ENCODE results near the gene P2RX1. TPM values are rescaled to one million over a fixed set of nuclear protein-coding genes. Genes with fewer than 3 reads are reported as not detected.

P2RX1 gene
- polyA plus RNA-seq, 2 of the 4 experiments (the other 2 are of a cell fraction) = 0.05 to 0.13 TPM

- Histone ChIP-seq H3K4me1 (no peaks in the 10 kb centered on the region), H3K4me3 (no peak overlapping the region), H3K27ac (no peak overlapping the region), H3K4me2 (no peak overlapping the region), H3K9me3 (no peaks in the 10 kb centered on the region)
- no peak for FAIRE-seq
- DNase-seq (ENCODE audit: low read depth in 1 of 2, low spot score in 1 of 2) = no peak
- ATAC-seq = no peak
- POLR2A ChIA-PET = no interaction called here
- CTCF ChIA-PET = interaction anchor here (1.2 to 2.3 kb wide), 2 partner anchors 24 to 27 kb away, joined by 3 to 8 read pairs; no protein-coding TSS in a partner anchor
- 87% methylated on average over 42 of the region's 48 CpGs for WGBS (ENCODE audit: missing lambda C conversion rate)
- TF ChIP-seq HES2 (IDR thresholded peaks at IDR 0.05) = no peak
- TF ChIP-seq REST (IDR thresholded peaks at IDR 0.05) = no peak
- TF ChIP-seq CEBPB (IDR thresholded peaks at IDR 0.05) = no peak
- TF ChIP-seq E2F6 (IDR thresholded peaks at IDR 0.05; ENCODE audit: borderline replicate concordance, low read depth) = no peak
- TF ChIP-seq HDAC2 (IDR thresholded peaks at IDR 0.05) = no peak
- TF ChIP-seq SREBF2 (IDR thresholded peaks at IDR 0.05) = no peak
- no peak for TF ChIP-seq JUN (IDR thresholded peaks at IDR 0.05)
- no peak for TF ChIP-seq CBX2 (IDR thresholded peaks at IDR 0.05; ENCODE audit: borderline replicate concordance, low read depth)
- no peak for TF ChIP-seq USF2 (IDR thresholded peaks at IDR 0.05)
- TF ChIP-seq CHD2 (IDR thresholded peaks at IDR 0.05; ENCODE audit: low read length, partially characterized antibody) = no peak
- TF ChIP-seq RFX5 (IDR thresholded peaks at IDR 0.05) = no peak
- no peak for TF ChIP-seq EHF (CRISPR knock-in tag; IDR thresholded peaks at IDR 0.05)
- no peak for TF ChIP-seq RAD21 (conservative IDR thresholded peaks at IDR 0.05 in 1 of 2, IDR thresholded peaks at IDR 0.05 in 1 of 2)
- TF ChIP-seq JUNB (IDR thresholded peaks at IDR 0.05) = no peak
- no peak for TF ChIP-seq RNF2 (IDR thresholded peaks at IDR 0.05; ENCODE audit: borderline replicate concordance, low read depth)
- no peak for TF ChIP-seq ATOH8 (CRISPR knock-in tag; IDR thresholded peaks at IDR 0.05; ENCODE audit: low read depth)
- no peak for TF ChIP-seq SMC3 (IDR thresholded peaks at IDR 0.05)
- TF ChIP-seq KDM1A (IDR thresholded peaks at IDR 0.05; ENCODE audit: low read depth) = no peak
- TF ChIP-seq NR3C1 (IDR thresholded peaks at IDR 0.05) = no peak
- no peak for TF ChIP-seq FOXS1 (CRISPR knock-in tag; IDR thresholded peaks at IDR 0.05)
These were observed 24.9 kb upstream of the P2RX1 start for GRCh38 chr17:3940965-3941698.

- ChIA-PET POLR2A (no interaction called here), CTCF (no interaction called here)
- 91% methylated on average over 17 of the region's 17 CpGs for WGBS (ENCODE audit: missing lambda C conversion rate)
- Histone ChIP-seq H3K9me3 (no peaks in the 10 kb centered on the region), H3K4me1 (no peaks in the 10 kb centered on the region; the same call in 2 of the 3 replicates), H3K4me2 (no peak overlapping the region), H3K27ac (no peak overlapping the region), H3K4me3 (no peak overlapping the region)
- ATAC-seq = no peak
- DNase-seq (ENCODE audit: low read depth in 1 of 2, low spot score in 1 of 2) = no peak
- FAIRE-seq = no peak
- no peak for TF ChIP-seq MAFK (IDR thresholded peaks at IDR 0.05; ENCODE audit: partially characterized antibody)
- TF ChIP-seq ATOH8 (CRISPR knock-in tag; IDR thresholded peaks at IDR 0.05; ENCODE audit: low read depth) = no peak
- TF ChIP-seq CHD4 (IDR thresholded peaks at IDR 0.05; ENCODE audit: borderline replicate concordance) = no peak
- no peak for TF ChIP-seq HES2 (IDR thresholded peaks at IDR 0.05)
- no peak for TF ChIP-seq FOSB (CRISPR knock-in tag; IDR thresholded peaks at IDR 0.05)
- no peak for TF ChIP-seq RARB (CRISPR knock-in tag; IDR thresholded peaks at IDR 0.05)
- no peak for TF ChIP-seq RNF2 (IDR thresholded peaks at IDR 0.05; ENCODE audit: borderline replicate concordance, low read depth)
- TF ChIP-seq MAZ (IDR thresholded peaks at IDR 0.05; ENCODE audit: borderline replicate concordance, low read depth, low read length) = no peak
- TF ChIP-seq ELK1 (IDR thresholded peaks at IDR 0.05; ENCODE audit: low read depth, low read length) = no peak
- TF ChIP-seq EP300 (IDR thresholded peaks at IDR 0.05) = no peak
- TF ChIP-seq RCOR1 (IDR thresholded peaks at IDR 0.05; ENCODE audit: low read depth, low read length) = no peak
- no peak for TF ChIP-seq KDM5A (IDR thresholded peaks at IDR 0.05)
- no peak for TF ChIP-seq POLR2AphosphoS2 (conservative IDR thresholded peaks at IDR 0.05; ENCODE audit: low read length)
These were observed 21.1 kb upstream of the P2RX1 start for GRCh38 chr17:3937359-3937758.
